ENCODE measurements around the gene CCDC57.

GRCh38 chr17:82098939-82099763 is 113.5 kb downstream of the CCDC57 start:
- TF ChIP-seq, protein P1, sequence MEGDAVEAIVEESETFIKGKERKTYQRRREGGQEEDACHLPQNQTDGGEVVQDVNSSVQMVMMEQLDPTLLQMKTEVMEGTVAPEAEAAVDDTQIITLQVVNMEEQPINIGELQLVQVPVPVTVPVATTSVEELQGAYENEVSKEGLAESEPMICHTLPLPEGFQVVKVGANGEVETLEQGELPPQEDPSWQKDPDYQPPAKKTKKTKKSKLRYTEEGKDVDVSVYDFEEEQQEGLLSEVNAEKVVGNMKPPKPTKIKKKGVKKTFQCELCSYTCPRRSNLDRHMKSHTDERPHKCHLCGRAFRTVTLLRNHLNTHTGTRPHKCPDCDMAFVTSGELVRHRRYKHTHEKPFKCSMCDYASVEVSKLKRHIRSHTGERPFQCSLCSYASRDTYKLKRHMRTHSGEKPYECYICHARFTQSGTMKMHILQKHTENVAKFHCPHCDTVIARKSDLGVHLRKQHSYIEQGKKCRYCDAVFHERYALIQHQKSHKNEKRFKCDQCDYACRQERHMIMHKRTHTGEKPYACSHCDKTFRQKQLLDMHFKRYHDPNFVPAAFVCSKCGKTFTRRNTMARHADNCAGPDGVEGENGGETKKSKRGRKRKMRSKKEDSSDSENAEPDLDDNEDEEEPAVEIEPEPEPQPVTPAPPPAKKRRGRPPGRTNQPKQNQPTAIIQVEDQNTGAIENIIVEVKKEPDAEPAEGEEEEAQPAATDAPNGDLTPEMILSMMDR (IDR thresholded peaks at IDR 0.05; ENCODE audit: low read depth, low read length, missing input control): no peak
- TF ChIP-seq RAD21 (IDR thresholded peaks at IDR 0.05) (no peak), MAX (IDR thresholded peaks at IDR 0.05) (no peak), REST (IDR thresholded peaks at IDR 0.05) (no peak)
- TF ChIP-seq, protein P2, sequence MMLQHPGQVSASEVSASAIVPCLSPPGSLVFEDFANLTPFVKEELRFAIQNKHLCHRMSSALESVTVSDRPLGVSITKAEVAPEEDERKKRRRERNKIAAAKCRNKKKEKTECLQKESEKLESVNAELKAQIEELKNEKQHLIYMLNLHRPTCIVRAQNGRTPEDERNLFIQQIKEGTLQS (IDR thresholded peaks at IDR 0.05): no peak

Data from liver (tissue), 3 donors.